Caki2 (cell line): ENCODE data around the gene DMRTA1. TPM values are rescaled to one million over a fixed set of nuclear protein-coding genes. Genes with fewer than 3 reads are reported as not detected.
A peak's percentile ranks its signal among the peaks of the same experiment; 100 is the strongest.
"Not testable (repeated sequence)": the region's sequence is repeated elsewhere in the genome, so short reads cannot be mapped to it uniquely, and the experiment has no call there.

Source experiments
- DNase-seq: peaks from one replicate; pipeline ENCODE4 v3.0.0-alpha.2; 2015; ENCODE audit warnings: low read depth
- in situ Hi-C: cut with HindIII; loops from 2 replicates; pipeline ENCODE4 v1.10.0; 2016; ENCODE audit warnings: low sequenced_read_pairs, low pct_unique_long_range_greater_than_20kb, mixed read lengths
- total RNA-seq: library from RNA; depleted of rRNA; stranded (reverse); fragments of >200 nt; shearing (Covaris generic); gene quantifications from 2 replicates; pipeline ENCODE4 v1.2.3, GENCODE V29; 2014; ENCODE audit warnings: low replicate concordance; rRNA removed

The DMRTA1 gene
- total RNA-seq: 6.0 and 7.3 TPM in 2 replicates

- in situ Hi-C loops: loop anchor here (25.0 kb wide), 1 partner anchor 634 kb away; the partner anchor contains the start of gene MTAP
- peak; percentile 81 for DNase-seq
These were observed at the start of gene DMRTA1 for GRCh38 chr9:22446589-22446949. Gene DMRTA1, plus strand, starts transcription at chr9:22446824. Its CDS starts 242 bp downstream, at chr9:22447066.

DNA sequence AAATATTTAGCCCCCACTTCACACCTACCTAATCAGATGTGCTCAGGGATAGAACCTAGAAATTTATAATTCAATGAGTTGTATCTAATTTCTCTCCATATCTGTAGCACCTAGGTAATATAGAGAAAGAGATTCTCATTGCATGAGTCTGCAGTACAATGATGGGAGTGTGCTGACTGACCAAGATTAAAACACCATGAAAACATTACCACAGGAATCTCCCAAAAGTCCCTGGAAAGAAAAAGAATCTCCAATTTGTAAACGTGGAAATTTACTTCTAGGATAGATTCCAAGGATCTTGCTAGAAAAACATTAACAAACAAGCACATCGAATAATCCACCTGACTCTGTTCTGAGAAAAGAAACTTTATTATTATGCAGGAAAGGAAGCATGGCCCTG is 45.0 kb upstream of the DMRTA1 start:
- in situ Hi-C loops: no loop called here
- peak; percentile 54 for DNase-seq

GRCh38 chr9:22405869-22406659 is 40.6 kb upstream of the DMRTA1 start:
- DNase-seq: no peak
- in situ Hi-C loops: no loop called here

DNA sequence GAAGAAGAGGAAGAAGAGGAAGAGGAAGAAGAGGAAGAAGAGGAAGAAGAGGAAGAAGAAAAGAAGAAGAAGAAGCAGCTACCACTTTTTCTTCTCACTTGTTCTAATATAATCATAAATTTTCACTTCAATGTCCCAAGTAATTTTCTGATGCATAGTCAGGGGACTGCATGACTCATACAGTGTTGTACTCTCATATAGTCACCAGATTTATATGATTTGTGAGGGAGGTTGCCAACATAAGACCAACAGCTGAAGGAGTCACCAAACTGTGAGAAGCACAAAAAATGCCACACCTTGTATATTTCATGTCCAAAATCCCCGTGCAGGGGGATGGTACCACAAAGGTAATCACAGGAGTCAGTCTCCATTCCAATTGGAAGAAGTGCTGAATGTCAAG is 32.7 kb upstream of the DMRTA1 start:
- in situ Hi-C loops: no loop called here
- peak; percentile 40 for DNase-seq

GRCh38 chr9:22415941-22416691 is 30.5 kb upstream of the DMRTA1 start:
- in situ Hi-C loops: no loop called here
- no peak for DNase-seq

DNA sequence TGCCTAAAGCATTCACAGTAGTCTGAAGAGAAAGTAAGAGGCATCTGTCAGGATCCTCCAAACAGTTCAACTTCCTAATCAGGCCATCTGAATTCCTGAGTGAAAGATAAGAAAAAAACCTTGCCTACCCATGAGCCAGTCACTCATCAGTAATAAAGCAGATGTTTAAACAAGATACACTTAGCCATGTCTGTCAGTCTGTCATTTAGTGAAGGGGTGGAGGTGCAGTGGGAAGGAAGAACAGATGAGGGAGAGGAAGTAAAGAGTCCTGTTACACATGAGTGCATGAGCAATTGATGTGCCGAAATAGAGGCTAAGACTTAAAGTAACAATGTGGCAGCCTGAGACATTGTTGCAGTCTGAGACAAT is 29.9 kb upstream of the DMRTA1 start:
- DNase-seq: peak; percentile 75
- in situ Hi-C loops: no loop called here

- peak; percentile 35 for DNase-seq
- in situ Hi-C loops: no loop called here
These were observed 23.1 kb upstream of the DMRTA1 start for GRCh38 chr9:22423566-22423965.

DNA sequence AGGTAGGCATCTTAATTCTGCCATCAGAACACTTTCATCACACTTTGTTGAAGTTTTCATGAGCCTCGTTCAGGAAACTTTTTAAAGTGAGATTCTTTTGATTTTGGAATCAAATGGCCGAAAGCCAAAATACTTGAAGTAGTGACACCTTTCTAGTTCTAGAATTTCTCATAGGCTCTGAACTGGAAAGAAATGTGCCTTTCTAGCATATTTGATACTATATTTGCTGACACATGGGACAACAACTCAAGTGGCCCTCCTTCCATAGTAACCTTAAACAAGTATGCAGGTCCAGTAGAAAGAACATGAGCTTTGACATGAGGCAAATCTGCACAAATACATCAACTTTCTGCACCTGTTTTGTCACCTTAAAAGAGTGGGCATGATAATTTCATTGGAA is 22.0 kb upstream of the DMRTA1 start:
- DNase-seq: no peak
- in situ Hi-C loops: loop anchor here (25.0 kb wide), 1 partner anchor 612 kb away; the partner anchor contains the start of gene MTAP

DNA sequence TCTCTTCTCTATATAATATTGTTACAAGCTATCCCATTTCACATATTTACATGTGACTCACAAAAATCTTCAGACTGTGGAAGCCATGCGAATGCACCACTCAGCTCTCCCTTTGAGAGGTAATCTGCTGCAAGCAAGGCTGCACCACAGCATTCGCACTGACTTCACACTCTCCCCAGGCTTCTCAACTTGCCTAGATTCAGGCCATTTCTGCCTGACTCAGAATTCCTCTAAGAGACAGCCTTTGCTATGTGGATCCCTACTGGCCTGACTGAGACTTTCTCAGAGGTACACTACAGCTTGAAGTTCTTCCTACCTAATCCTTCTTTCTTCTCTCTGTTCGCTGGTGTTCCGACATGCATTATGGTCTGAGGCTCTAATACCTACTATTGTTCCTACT is 21.1 kb upstream of the DMRTA1 start:
- in situ Hi-C loops: loop anchor here (25.0 kb wide), 1 partner anchor 613 kb away; the partner anchor contains the start of gene MTAP
- no peak for DNase-seq

GRCh38 chr9:22427226-22427880 is 19.3 kb upstream of the DMRTA1 start:
- in situ Hi-C loops: loop anchor here (25.0 kb wide), 1 partner anchor 615 kb away; the partner anchor contains the start of gene MTAP
- DNase-seq: no peak

- in situ Hi-C loops: loop anchor here (25.0 kb wide), 1 partner anchor 621 kb away; the partner anchor contains the start of gene MTAP
- no peak for DNase-seq
These were observed 12.9 kb upstream of the DMRTA1 start for GRCh38 chr9:22433691-22434090.

DNA sequence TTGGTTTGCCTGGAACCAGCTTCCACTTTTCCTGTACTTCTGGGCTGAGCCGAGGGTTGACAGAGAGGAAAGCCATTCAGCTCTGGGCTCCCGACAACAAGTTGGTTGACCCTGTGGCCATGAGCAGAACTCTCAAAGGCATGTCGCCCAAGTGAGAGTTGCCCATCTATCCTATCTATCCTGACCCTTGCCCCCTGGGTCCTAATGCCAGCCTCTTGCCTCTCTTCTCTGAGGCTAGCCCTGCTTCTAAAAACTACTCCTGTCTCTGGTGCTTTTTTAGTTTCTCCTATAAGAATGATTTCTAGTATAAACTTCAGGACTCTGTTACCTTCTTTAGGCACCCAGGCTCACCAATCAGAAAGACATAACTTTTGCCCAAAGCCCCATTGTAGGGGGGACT is 11.4 kb upstream of the DMRTA1 start:
- not testable (repeated sequence) for DNase-seq
- in situ Hi-C loops: loop anchor here (25.0 kb wide), 1 partner anchor 623 kb away; the partner anchor contains the start of gene MTAP

DNA sequence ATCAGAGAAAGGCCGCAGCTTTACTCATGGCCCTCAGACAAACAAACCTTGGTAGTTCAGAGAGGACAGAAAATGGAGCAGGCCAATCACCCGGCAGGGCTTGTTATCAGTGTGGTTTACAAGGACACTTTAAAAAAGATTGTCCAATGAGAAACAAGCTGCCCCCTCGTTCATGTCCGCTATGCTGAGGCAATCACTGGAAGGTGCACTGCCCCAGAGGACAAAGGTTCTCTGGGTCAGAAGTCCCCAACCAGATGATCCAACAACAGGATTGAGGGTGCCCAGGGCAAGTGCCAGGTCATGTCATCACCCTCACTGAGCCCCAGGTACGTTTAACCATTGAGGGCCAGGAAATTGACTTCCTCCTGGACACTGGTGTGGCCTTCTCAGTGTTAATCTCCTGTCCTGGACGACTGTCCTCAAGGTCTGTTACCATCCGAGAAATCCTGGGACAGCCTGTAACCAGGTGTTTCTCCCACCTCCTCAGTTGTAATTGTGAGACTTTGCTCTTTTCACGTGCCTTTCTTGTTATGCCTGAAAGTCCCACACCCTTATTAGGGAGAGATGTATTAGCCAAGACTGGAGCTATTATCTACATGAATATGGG is 9.1 kb upstream of the DMRTA1 start:
- in situ Hi-C loops: loop anchor here (25.0 kb wide), 1 partner anchor 625 kb away; the partner anchor contains the start of gene MTAP
- not testable (repeated sequence) for DNase-seq

DNA sequence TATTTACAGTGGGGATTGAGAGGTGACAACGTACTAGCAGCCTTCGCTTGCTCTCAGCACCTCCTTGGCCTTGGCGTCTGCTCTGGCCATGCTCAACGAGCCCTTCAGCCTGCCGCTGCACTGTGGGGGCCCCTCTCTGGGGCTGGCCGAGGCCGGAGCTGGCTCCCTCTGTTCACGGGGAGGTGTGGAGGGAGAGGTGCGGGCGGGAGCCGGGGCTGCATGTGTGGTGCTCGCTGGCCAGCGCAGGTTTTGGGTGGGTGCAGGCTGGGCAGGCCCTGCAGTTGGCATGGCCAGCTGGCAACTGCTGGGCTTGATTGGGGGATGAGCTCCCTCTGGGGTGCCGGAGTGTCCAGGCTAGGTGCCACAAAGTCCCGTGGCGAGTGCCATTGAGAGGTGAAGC is 5.8 kb upstream of the DMRTA1 start:
- in situ Hi-C loops: loop anchor here (25.0 kb wide), 1 partner anchor 629 kb away; the partner anchor contains the start of gene MTAP
- DNase-seq: no peak

- in situ Hi-C loops: loop anchor here (25.0 kb wide), 1 partner anchor 635 kb away; the partner anchor contains the start of gene MTAP
- DNase-seq: peak; percentile 78
These were observed 460 bp downstream of the DMRTA1 start for GRCh38 chr9:22446950-22447617.

DNA sequence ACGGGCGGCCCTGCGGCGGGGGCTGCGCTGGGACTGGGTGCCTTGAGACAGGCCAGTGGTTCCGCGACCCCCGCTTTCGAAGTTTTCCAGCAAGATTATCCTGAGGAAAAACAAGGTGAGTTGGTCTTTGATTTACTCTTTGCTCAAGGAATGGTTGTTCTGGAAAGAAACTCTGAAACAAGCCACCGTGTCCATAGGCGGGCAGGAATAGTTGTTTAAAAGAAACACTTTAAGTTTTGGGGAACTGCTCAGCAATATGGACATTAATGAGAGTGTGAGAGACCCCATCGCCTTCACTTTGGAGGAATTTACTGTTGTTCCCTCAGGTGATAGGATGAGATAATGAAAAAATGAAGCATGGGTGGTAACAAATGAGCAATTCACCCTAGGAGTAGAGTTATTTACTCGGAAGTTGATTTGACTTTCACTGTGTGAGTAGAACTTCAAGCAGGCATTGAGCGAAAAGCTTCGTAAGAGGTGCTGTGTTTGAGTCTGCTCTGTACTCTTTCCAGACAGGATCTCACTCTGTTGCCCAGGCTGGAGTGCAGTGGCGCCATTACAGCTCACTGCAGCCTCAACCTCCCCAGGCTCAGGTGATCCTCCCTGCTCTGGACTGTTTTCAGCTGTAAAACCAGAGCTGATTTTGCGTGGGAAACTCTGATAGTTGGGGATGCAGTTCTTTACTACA is 1.1 kb downstream of the DMRTA1 start:
- DNase-seq: peak; percentile 49
- in situ Hi-C loops: loop anchor here (25.0 kb wide), 1 partner anchor 635 kb away; the partner anchor contains the start of gene MTAP

GRCh38 chr9:22449719-22450118 is 3.1 kb downstream of the DMRTA1 start:
- in situ Hi-C loops: loop anchor here (25.0 kb wide), 1 partner anchor 637 kb away; the partner anchor contains the start of gene MTAP
- no peak for DNase-seq
